Breast epithelium (tissue), 3 donors: Measurements from ENCODE around the gene SLC6A8.

Experiments
- POLR2AphosphoS5 ChIP-seq, 3 donors: sonication (generic); formaldehyde crosslinking; IDR thresholded peaks; one replicate each; pipeline ENCODE4 v1.6.1; 2017; ENCODE audit warnings: antibody characterized with exemption in 3 of 3
- TF ChIP-seq, protein P1 (sequence below), 3 donors: fragments of 450-650 bp; IDR thresholded peaks; one replicate each; pipeline ENCODE4 v1.5.1; 2016 to 2017; ENCODE audit warnings: antibody characterized with exemption in 3 of 3, mild to moderate bottlenecking in 3 of 3, moderate library complexity in 3 of 3

DNA sequence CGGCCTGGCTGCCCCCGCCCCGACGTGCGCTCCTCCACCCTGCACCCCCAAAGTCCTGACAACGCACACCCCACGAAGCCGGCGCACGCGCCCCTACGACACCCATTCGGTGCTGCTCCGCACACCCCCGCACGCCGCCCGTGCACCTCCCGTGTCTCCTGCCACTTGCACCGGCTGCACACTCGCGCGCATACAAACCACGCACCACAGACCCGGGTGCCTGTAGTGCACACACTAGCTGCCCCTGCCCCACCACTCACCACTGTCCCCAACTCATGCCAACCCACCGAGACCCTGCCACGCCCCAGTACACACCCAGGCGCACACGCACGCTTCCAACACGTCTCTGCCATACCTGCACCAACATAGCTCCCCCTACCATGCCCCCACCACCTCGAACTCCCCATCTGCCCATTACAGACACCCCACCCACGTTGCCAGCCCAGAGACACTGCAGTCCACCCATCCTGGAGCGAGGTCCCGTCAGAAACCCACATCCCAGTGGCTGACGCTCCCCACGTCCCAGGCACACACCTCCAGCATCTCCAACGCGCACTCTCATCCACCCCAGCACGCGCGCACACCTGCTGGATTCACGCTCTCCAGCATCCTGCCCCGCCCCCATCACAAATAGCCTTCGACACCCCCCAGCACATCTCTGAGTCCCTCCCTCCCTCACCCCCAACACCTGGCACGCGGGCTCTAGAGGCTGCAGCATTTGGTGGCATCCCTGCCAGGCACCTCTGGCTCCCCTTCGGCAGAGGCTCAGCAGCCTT, 44.9 kb upstream of the SLC6A8 start:
- TF ChIP-seq, protein P1, sequence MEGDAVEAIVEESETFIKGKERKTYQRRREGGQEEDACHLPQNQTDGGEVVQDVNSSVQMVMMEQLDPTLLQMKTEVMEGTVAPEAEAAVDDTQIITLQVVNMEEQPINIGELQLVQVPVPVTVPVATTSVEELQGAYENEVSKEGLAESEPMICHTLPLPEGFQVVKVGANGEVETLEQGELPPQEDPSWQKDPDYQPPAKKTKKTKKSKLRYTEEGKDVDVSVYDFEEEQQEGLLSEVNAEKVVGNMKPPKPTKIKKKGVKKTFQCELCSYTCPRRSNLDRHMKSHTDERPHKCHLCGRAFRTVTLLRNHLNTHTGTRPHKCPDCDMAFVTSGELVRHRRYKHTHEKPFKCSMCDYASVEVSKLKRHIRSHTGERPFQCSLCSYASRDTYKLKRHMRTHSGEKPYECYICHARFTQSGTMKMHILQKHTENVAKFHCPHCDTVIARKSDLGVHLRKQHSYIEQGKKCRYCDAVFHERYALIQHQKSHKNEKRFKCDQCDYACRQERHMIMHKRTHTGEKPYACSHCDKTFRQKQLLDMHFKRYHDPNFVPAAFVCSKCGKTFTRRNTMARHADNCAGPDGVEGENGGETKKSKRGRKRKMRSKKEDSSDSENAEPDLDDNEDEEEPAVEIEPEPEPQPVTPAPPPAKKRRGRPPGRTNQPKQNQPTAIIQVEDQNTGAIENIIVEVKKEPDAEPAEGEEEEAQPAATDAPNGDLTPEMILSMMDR (IDR thresholded peaks at IDR 0.05) = no peak
- TF ChIP-seq POLR2AphosphoS5 (IDR thresholded peaks at IDR 0.05) = no peak
